Measurements from ENCODE around the gene CCDC134.
"Not testable (repeated sequence)": the region's sequence is repeated elsewhere in the genome, so short reads cannot be mapped to it uniquely, and the experiment has no call there.

The CCDC134 gene

DNA sequence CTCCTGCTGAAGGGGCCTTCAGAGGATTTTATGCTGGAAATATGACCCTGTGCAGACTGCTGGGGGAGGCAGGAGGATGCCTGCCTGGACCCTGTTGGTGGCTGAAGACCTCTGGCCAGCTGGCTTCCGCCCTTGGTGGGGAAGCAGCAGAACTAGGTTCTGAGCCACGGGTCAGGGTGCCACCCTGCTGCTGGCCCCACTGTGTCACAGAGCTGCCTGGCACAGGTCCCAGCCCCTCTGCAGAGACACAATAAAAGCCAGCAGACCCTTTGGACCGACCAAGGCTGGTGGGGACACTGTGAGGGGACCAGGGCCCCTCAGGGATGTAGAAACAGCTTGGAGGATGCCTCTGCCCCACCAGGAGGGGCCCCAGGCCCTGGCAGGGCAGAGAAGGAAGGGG, 25.5 kb downstream of the CCDC134 start:
- no peak for DNase-seq

DNA sequence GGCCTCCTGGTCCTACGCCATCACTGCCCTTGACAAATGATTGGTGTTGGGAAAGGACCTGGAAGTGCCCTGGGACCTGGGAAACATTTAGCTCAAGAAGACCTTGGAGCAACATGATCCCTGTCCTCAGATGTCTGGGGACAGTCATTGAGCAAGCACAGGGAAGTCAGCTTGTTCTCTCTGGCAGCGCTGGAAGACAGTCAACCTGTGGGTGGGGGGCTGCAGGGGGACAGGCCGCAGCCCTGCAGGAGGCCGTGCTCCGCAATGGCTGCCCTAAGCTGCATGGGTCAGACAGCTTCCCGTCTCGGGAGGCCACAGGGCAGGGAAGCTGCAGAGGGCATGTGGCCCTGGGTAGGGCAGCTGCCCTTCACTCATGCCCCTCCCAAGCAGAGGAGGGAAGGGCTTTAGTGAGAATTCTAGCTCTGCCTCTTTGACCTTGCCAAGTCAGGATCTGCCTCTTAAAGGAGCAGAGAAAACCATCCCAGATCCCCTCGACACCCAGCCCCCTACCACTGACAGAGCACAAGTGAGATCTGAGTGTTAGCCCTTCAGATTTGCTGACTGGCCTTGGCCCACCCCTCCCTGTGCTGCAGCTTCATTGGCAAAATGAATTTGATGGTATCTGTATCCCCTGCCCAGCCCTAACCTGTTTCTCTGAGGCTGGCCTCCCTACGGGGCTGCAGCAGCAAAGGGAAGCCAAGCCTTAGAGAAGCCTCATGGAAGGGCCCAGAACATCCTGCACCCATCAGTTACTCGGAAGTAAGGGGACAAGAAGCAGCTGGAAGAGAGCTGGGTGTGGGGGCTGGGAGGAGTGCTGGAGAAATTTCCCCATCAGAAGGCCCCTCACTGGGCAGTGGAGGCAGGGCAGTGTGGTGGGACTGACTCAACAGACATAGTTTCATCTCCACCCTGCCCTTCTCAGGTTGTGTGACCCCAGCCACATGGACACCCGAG, 26.2 kb downstream of the CCDC134 start:
- DNase-seq, result no peak

DNA sequence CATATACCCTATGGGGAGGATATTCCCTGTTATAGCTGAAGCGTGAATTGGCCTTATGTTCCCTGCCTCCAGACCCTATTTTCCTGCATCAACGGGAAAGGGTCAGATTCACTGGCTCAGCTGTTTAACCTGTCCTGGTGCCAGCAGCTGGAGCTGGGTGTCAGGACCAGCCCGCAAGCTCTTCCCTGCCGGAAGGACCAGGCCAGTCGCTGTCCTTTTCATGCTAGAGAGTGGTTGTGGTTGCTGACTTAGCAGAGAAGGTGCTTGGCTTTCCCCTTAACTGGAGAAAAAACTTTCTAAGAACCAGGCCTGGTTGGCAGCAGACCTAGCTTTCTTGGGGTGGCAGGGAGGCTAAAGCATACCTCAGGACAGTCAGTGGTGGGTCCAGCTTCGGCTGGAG, 27.2 kb downstream of the CCDC134 start:
- no peak for DNase-seq

DNA sequence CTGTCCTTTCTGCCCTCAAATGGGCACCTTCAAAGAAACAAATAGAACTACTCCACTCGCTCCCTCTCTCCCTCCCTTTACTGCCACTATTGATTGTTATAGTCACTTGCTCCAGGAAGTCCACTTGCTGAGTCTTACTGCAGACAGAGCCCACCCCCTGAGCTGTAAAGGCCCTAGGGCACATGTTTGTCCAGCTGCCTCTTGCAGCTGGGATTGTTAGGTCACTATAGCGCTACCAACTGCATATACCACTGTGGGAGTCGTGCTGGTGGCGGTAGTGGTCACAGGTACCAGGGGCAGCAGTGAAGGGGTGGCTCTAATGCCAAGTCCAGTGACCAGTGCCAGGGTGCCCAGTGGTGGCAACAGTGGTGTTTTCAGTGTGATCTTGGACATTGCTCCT, 28.0 kb downstream of the CCDC134 start:
- no peak for DNase-seq

DNA sequence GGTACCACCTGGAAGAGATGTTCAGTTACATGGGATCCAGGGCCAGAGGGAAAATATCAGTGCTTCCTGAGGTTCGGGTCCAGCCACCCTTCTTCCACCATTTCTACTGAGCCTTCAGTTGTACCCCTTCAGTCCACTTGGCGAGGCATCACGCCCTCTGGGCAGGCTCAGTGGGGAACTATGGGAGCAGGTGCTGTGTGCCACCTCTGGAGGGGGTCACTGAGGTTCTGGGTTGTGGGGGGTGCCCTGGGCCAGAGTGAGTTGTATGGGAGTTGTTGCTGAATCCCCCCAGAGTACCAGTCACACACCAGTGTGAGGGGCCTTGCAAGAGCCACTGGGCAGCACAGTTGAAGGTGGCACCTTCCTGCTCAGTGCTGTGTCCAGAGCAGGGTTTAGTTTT, 29.7 kb downstream of the CCDC134 start:
- DNase-seq, result no peak

DNA sequence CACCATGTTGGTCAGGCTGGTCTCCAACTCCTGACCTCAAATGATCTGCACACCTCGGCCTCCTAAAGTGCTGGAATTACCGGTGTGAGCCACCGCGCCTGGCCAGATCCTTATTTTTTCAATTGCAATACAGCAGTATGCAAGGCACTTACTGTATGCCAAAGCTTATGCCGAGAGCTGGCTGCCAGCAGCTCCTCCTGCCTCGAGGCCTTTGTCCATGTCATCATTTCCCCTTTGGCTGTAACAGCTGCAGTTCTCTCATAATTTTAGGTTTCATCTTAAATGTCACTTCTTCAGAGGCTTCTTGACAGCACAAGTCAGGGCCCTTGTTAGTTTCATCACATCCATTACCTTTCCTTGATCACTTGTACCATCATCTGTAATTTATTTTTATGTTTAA, 30.9 kb downstream of the CCDC134 start:
- no peak for DNase-seq

DNA sequence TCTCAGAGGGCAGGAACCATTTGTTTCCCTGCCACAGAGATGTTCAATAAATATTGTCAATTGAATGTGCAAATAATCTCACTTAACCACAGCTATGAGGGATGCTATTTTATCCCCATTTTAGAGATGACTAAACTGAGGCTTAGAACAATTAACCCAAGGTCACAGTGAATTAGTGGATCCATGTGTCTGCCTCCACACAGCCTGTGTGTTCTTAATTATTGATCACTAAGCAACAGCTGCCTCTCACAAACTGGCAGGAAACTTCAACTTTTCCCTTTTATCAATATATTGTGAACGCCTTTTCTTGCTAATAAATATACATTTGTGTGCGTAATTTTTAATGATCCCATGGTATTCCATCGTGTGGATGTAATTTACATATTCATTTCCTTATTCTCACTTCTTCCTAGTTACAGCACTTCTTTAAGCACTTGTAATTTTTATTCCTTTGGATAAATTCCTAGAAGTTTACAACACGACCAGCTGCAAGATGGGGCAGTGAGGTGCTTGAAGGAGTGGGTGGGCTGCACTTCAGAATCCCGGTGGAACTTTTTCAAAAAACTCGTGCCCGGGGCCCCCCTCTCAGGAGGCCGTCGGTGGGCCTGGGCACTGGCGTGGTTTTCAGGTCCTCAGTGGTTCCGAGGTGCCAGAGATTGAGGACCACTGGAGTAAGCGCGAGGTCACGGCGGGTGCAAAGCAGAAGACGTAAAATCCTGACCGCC, 31.5 kb downstream of the CCDC134 start:
- no peak for DNase-seq

DNA sequence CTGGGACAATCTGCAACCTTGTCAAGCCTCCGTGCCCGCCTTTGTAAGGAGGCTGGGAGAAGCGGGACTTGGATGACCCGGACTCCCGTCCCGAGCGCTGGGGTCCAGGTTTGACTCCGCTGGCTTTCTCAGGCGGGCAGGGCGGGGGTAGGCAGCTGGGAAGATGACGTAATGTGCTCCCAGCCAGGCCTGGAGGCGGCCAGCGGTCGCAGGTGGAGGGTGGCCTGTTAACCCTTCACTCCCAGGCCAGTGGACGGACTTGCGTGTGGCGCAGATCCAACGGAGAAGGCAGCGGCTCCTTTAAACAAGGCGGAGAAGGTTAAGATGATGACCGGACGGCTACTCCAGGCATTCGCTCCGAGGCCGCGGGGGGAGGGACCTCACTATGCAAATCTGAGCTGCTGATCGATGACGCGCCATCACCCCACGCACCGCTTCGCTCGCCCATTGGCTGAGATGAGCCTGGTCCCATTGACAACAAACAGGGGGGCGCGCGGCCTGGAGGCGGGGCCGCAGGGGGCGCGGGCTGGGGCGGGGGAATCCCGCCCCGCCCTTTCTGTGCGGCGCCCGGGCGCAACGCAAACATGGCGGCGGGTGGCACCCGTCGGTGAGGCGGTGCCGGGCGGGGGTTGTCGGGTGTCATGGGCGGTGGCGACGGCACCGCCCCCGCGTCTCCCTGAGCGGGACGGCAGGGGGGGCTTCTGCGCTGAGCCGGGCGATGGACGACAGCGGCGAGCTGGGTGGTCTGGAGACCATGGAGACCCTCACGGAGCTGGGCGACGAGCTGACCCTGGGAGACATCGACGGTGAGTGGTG, 32.3 kb downstream of the CCDC134 start, which contains the start of gene SREBF2:
TSS of gene SREBF2 (plus strand) at position 553 of the 816 bp plus-strand sequence. CDS start at position 719, 166 bp downstream.
- DNase-seq, result peak; percentile 92

DNA sequence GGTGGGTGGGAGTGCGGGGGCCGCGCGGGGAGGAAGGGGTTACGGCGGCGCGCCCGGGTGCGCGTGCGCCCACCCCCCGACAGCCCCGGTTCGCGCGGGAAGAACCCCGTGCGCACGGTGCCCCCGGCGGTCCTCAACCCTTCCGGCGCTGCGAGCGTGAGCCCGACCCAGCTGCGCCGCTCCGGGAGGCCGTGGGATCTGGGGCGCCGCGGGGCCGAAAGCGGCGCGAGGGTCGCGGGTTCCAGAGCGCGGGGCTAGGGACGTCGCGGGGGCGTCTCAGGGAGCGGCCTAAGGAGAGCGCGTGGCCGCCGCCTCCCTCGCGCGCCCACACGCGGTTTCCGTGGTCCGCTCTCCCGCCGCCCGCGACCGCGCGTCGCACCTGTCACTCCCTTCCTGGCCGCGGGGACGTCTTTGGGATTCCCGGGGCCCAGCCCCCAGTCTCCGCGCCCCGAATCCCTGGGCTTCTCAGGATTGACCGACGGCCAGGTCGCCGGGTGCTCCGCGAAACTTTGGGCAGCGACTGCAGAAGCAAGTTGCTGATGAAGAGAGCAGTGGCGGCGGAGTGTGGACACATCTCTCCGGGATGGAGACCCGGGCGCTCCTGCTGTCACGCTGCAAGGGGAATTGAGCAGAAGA, 33.0 kb downstream of the CCDC134 start:
- no peak for DNase-seq

DNA sequence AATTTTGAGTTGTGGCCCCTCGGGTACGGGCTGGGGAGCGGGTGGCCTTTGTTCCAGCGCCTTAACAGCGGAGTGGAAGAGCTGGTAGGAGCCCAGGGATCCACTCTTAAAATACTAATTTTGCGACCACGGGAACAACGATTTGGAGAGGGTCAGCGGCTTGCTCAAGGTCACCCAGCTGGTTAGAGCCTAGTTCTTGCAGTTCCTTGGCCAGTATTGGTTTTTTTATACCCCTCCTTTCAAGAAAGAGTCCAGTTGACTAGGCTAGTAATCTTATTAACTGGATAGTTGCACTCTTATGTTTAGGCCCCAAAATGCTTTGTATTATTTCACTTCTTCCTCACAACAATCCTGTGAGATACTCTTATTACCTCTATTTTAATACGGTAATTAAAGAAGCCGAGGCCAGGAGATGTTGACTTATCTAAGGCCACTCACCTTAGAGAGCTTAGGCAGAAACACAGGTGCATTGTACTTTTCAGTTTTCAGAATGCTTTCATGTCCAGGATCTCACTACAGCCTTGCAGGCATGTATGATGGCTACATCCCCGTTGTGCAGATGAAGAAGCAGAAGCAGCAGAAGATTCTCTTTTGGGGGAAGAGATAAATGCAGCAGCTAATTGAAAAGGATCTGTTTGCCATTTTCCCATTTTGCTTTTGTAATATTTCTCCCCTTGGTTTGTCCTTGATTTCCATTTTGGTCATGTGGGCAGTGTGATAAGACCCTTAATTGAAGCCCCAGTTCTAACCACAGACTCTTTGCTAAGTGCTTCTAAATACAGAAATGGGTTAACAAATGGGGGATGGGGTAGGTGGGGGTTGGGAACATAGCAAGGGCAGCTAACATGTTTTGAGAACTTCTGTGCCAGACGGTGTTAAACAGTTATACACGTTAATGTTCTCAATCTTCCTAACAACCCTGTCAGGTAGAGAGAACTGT, 33.8 kb downstream of the CCDC134 start:
- DNase-seq, result no peak

DNA sequence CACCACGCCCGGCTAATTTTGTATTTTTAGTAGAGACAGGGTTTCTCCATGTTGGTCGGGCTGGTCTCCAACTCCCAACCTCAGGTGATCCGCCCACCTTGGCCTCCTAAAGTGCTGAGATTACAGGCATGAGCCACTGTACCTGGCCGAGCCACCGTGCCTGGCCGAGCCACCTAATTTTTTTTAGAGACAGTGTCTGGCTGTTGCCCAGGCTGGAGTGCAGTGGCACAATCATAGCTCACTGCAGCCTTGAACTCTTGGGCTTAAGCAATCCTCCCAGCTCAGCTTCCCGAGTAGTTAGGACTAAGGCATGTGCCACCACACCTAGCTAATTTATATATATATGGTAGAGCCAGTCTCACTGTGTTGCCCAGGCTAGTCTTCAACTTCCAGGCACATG, 35.0 kb downstream of the CCDC134 start:
- not testable (repeated sequence) for DNase-seq

DNA sequence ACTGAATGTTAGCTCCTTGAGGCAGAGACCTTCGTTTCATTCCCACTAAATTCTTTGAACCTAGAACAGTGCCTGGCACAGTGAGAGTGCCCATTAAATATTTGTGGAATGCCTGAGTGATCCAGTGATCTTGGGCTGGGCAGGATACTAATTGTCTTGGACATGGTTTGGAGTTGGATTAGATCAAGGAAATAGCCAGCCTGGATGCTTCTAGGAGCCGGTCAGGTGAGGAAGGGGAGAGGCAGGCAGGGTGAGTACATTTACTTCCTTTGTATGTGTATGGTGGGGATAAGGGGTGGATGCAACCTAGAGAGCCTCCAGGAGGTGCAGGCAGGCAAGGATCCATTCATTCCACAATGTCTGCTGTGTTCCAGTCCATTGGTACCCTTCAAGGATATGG, 36.1 kb downstream of the CCDC134 start:
- DNase-seq, result no peak

DNA sequence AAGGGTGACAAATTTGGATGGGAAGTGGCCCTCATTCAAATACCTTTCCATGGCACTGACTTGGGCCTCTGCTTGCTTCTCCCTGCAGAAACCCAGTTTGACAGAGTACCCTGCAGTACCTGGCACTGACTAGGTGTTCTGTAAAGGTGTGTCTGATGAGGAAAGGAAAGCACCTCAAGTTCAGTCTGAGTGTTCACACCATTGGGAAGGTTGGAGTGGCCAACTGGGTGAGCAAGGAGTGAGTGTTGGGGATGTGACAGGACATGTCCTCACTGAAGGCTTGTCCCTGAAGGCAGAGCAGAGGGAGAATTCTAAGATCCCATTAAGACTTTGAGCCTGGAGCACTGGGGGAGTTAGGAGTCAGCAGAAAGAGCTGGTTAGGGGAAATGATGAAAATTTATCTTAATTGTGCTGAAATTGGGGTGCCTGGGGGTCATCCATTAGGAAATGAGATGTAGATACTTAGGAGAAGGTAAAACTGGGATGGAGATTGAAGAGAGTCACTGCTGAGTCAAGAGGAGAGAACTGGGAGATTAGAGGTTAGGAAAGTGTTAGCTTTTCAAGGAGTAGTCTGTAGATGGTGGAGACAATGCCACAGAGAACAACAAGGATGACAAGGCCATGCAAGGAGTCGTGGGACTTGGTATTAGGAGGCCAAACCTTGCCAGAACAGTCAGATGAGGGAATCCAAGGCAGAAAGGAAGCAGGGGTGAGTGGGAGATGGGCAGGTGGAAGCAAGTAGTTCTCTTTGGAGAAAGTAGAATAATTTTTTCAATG, 38.6 kb downstream of the CCDC134 start:
- DNase-seq, result no peak

DNA sequence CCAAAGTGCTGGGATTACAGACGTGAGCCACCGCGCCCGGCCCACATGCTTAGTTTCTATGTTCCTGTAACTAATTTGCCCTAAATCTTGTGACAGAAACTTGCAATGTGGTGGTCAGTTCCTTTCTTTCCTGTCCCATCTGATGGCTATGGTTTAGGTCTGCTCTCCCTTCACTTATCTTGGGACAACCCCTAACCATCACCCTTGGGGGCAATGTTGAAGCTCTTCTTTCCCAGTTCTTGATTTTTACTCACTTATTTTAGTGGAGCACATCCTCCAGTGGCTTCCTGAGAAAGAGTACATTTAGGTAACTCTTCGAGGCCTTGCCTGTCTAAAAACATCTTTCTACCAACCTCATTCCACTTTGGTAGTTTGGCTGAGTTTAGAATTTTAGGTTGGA, 39.7 kb downstream of the CCDC134 start:
- DNase-seq, result no peak

DNA sequence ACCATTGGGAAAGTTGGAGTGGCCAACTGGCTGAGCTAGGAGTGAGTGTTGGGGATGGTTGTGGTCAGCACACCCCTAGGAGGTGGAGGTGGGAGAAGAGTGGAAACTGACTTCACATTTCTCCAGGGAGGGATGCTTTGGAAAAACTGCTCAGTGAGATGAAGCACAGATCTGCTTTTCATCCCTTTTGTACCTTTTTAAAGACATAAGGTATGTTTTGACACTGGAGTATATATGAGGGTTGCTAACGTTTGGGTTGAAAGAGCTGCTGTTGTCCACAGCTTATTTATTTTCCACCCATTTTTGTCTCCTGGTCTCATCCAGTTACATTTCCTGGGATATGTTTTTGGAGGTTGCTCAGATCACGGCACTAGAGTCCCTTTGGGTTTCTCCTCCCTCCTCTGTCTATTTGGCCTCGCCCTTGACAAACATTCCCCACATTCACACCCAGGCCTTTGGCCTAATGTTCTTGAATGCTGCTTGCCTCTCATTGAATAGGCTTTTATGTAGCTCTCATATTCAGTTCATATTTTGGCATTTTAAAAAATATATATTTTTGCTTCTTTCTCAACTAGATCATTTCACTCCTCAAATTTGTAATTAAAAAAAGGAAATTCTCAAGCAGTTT, 40.7 kb downstream of the CCDC134 start:
- DNase-seq, result no peak

DNA sequence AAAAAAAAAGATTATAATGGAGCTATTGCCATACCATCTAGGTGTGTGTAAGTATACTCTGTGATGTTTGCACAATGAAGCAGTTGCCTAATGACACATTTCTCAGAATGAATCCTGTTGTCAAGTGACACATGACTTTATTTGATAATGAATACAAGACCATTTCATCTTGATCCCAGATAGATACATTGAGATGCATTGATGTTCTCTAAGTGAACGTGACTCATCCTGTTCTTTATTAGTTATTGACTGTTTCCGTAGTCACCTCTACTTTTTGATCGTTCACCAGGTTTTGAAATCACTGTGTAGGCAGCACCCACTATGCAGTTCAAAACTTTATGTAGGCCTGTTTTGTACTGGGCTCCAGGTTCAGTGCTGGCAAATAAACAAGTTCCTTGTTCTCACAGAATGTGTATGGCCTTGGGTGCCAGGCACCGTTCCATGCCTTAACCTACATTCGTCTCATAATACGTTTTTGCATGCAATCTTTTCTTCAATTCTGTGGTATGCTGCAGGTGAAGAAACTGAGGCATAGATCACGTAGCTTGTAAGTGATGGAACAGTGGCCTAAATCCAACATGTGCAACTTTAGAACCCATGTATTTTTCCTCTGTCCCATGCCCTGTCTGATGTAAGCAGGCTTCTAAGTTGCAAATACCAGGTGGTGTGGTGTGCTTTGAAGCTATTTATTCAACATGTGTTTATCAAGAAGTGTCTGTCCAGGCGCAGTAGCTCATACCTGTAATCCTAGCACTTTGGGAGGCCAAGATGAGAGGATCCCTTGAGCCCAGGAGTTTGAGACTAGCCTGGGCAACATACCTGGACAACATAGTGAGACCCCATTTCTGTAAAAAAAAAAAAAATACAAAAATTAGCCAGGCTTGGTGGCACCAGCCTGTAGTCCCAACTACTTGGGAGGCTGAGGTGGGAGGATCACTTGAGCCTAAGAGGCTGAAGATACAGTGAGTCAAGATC, 42.8 kb downstream of the CCDC134 start:
- DNase-seq, result no peak

DNA sequence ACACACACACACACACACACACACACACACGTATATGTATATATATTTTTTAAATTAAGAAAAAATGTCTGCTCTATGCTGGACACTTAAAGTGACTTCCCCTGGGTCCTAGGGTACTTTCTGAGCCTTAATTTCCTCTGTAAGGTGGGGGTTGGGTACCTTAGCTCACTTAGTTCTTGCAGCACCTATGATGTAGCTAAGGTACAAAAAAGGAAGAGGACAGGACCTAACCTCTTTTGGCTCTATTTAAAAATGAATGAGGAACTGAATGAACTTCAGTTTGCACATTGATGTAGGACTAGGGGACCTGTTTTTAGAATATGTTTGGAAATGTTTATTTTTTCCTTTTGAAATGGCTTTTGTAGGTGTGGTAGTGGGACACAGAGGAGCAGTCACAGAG, 43.6 kb downstream of the CCDC134 start:
- DNase-seq, result no peak

DNA sequence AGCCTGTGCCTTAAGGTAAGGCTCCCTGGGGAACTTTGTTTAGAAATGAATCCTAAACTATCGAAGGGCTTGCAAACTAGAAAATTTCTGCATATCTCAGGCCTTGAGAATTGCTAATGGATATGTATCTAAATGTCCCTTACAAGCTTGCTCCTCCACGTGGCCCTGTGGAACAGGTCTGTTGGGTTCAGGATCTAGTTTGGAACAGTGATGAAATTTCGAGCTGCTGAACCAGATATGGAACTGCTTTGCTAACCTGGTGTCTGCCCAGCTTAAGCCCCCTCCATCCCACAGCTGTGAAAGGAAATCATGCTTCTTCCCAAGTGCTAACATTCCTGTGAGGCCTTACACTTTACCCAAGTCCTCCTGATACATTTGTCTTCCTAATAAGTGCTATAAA, 44.0 kb downstream of the CCDC134 start:
- no peak for DNase-seq
